Activated effector memory CD4-positive, alpha-beta T cell treated with Interleukin-2 at 50 U/mL for 16 hours (primary cell): Measurements from ENCODE around the gene SNTA1.
"Not testable (repeated sequence)": the region's sequence is repeated elsewhere in the genome, so short reads cannot be mapped to it uniquely, and the experiment has no call there.

ENCODE experiments used
- DNase-seq: peaks from one replicate; pipeline ENCODE4 v3.0.0-alpha.2; 2020

SNTA1 gene

DNA sequence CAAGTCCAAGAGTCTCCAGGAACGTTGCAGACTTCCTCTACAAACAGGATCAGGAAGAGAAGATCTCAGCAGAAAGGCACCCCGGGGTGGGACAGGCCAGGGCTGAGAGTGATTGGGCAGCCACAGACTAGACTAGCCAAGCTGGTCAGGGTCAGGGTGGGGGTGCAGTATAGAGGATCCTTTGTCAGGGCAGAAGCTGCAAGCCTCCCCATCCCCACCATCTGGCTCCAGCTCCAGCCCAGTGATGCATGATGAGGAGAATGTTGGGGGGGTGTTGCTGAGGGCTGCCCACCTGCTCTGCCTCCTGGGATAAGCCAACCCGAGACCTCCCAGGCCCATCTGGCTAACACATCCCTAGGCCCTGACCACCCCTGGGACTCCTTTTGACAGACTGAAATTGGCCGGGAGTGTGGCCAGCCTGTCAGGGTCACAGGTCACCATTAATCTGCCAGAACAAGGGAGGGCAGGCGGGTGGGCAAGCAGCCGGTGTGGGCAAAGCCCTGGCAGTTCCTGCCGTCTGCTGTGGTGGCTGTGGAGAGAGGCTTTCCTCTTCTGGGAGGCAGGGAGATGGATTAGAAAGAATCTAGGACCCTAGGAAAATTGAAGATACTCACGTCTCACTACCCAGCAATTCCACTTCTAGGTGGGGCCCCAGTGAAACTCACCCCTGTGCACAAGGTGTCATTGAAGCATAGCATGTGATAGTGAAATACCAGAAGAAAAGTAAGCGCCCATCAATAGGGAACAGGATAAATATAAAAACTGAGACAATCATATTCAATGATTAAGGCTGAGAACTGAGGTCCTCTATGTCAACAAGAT is 22.1 kb upstream of the SNTA1 start:
- DNase-seq, result no peak

- DNase-seq, result not testable (repeated sequence)
Measured at GRCh38 chr20:33464759-33465158, 21.2 kb upstream of the SNTA1 start.

- DNase-seq, result no peak
Measured at GRCh38 chr20:33463332-33464101, 20.0 kb upstream of the SNTA1 start.

GRCh38 chr20:33460711-33461110 is 17.1 kb upstream of the SNTA1 start:
- no peak for DNase-seq

DNA sequence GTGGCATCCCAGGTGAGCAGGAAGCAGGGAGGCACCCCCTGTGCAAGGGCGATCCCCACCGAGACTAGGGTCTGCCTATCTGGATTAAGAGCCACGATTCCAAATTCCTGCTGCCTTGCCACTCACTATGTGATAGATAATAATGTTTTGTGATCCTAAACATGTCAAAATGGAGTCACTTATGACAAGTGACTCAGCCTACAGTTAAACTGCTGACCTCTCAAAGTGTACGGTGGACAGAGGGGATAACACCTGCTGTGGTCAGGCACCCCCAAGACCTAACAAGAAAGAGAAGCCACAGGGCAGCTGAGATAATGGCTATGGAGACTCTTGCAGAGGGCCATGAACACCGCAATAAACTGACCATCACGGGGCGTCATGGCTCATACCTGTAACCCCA is 16.0 kb upstream of the SNTA1 start:
- DNase-seq, result no peak

GRCh38 chr20:33456916-33457642 is 13.5 kb upstream of the SNTA1 start:
- DNase-seq, result peak; percentile 67

DNA sequence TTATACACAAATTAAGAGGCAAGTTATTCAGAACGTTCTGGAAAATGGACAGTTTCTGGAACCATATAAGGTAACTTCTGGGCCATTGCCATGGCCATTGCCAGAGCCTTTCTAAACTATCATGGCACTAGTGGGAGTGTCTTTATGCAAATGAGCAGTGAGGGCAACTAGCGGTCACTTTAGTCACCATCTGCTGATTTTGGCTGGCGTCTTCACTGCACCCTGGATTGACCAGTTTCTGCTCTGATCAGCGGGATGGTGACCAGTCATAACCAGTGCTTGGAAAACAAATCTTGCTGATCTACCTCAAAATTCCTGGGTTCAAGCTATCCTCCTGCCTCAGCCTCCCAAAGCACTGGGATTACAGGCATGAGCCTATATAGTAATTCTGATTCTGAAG is 7.3 kb upstream of the SNTA1 start:
- DNase-seq, result no peak

DNA sequence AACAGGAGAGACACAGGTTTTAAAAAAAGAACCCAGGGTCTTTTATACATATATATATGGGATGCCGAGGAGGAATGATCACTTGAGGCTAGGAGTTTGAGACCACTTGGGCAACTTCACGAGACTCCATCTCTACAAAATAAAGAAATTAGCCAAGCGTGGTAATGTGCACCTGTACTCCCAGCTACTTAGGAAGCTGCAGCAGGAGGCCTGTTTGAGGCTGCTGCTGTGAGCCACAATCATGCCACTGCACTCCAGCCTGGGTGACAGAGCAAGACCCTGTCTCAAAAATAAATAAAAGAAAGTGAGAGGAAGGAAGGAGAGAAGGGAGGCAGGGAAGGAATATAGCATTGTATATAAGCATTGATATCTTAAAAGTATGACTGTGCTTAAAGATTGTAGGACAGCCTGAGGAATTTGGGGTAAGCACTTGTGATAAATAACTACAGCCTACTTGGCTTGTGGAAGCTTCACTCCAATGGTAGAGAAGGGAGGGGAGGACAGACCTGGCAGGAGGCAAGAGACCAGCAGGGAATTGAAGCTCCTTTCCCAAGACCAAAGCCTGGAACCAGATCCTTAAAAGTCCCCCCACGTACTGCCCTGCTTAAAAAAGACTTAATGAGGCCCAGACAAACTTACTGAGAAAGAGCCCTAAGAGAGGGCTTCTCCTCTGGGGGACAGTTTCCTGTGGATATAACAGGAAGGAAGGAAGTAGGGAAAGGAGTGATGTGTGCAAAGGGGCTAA is 2.5 kb upstream of the SNTA1 start:
- no peak for DNase-seq

GRCh38 chr20:33444797-33445560 is 1.4 kb upstream of the SNTA1 start:
- peak; percentile 5 for DNase-seq

DNA sequence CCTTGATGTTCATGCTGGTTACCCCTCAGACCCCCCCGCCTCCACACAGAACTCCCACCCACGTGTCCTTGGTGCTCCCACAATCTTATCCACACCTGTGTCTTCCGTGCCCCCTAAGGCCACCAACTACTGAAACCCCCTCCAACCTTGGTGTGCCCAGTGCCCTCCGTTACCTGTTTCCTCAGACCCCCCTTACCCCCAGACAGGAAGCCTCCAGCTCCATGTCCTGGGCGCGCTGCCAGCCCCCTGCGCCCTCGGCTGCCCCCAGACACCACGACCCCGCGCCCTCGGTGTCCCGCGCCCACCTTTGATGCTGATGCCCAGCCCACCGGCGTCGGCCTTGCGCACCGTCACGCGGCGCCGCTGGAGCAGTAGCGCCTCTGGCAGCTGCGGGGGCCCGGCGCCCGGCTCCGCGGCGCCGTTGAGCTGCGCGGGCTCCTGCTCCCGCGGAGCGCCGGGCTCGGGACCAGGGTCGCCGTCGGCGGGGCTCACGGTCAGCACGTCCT is 504 bp downstream of the SNTA1 start:
- DNase-seq, result no peak

DNA sequence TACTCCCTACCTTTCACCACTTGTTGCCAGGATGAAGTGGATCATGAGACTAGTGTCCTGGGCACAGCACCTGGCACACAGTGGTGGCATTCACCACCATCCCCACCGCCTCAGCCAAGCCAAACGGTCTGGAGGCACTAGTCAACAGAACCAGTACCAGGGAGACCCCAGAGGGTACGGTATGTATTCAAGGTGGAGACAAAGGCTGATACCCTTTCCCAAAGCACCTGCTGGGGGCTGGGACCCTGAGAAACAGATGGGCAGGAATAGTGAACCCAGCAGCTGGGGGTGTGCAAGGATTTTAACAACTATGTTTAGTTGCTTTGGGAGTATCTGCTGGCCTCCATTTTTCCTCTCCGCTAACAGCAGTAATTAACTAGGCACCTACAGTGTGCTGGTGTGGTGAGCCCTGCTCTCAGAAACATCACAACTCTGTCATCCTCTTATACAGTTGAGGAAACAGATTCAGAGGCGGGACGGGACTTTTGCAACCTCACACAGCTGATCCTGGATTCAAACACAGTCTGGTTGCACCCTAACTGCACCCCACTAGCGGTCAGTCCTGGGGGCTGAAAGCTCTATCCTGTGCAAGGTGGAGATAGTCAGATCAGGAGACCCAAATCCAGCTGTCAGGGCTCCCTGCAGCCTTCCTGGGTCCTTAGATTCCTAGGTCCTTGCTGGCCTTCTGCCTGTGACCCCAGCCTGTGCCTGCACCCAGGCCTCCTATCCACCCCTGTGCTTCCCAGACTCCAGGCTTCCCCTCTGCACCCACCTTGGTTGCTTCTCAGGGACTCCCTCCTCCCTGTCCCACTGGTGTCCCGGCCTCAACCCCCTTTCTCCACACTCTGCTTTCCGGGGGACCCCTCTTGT is 1.2 kb downstream of the SNTA1 start:
- DNase-seq, result no peak

DNA sequence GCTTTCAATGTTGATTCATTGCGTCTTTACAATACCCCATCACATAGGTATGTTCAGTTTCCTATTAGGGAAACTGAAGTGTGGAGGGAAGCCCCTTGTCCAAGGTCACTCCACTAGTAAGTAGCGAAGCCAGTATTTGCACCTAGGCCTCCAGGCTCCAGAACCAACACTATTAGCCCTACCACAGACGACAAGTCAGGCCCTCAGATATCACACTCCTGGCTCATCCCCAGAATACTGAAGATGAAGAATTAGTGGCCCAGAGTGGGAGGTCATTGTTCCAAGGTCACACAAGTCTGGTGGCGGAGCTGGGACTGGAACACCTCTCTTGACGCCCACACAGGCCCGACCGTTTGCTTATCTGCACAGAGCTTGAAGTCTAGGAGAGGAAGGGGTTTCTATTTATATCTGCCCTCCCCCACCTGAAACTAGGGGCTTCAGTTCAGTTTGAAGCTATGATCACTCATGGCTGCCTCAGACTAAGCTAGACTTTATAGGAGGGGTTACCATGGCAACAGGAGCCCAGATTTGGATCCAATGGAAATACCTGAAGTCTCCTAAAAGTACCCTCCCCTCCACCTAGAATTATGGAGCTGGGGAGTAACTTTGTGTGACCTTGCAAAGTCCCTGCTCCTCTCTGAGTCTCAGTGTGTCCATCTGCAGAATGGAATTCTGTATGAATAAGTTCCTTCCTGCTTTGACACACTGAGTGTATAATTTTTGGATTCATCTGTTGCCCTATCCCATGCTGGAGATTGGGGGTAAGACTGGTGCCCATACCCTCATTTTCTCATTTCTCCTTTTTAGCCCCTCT is 2.2 kb downstream of the SNTA1 start:
- no peak for DNase-seq

DNA sequence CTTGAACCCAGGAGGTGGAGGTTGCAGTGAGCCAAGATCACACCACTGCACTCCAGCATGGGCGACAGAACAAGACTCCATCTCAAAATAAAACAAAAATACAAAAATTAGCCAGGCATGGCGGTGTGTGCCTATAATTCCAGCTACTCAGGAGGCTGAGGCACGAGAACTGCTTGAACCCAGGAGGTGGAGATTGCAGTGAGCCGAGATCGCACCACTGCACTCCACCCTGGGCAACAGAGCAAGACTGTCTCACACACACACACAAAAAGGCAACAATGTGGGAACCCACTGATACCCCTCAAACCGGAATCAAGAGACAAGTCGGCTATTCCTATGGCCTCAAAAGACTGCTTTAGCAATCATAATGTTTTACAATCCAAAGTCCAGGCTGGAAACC is 3.0 kb downstream of the SNTA1 start:
- not testable (repeated sequence) for DNase-seq

DNA sequence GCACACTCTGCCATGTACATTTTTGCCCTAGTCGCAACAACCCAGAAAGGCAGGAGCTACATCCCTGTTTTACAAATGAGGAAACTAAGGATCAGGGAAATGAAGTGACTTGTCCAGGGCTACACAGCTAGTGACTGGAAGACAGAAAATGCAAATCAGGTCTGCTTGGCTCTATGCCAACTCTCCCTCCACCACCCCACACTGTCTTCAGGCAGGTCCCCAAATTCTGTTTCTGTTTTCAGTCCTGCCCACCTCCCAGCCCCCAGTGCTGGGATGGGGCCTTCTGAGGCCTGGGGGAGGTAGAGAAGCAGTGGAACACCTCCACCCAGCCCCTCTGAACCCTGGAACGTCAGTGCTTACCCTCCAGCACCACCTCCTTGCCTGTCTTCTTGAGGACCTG is 5.1 kb downstream of the SNTA1 start:
- DNase-seq, result no peak

DNA sequence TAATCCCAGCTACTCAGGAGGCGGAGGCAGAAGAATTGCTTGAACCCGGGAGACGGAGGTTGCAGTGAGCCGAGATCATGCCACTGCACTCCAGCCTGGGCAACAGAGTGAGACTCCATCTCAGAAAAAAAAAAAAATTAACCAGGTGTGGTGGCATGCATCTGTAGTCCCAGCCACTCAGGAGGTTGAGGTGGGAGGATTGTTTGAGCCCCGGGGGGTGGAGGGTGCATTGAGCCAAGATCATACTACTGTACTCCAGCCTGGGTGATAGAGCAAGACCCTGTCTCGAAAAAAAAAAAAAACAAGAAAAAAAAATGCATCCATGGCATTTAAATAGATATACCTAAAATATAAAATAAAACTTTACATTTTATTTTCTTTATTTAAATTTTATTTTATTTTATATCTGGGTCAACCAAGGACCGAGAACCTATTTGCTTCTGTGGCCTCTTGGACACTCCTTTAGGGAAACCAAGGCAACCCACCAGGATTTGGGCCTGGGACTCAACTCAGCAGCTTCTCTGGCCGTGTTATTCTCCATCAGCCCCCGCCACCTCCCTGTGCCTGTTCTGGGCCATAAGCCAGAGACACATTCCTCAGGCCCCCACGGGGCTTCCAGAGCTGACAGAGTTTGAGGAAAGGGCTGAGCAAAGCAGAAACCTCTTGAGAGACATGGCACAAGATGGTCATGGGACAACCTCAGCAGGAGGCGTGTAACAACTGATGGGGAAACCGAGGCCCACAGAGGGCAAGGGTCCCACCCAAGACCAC is 6.2 kb downstream of the SNTA1 start:
- no peak for DNase-seq

GRCh38 chr20:33434434-33434833 is 9.1 kb downstream of the SNTA1 start:
- no peak for DNase-seq

- DNase-seq, result no peak
Measured at GRCh38 chr20:33433465-33434234, 9.9 kb downstream of the SNTA1 start.

DNA sequence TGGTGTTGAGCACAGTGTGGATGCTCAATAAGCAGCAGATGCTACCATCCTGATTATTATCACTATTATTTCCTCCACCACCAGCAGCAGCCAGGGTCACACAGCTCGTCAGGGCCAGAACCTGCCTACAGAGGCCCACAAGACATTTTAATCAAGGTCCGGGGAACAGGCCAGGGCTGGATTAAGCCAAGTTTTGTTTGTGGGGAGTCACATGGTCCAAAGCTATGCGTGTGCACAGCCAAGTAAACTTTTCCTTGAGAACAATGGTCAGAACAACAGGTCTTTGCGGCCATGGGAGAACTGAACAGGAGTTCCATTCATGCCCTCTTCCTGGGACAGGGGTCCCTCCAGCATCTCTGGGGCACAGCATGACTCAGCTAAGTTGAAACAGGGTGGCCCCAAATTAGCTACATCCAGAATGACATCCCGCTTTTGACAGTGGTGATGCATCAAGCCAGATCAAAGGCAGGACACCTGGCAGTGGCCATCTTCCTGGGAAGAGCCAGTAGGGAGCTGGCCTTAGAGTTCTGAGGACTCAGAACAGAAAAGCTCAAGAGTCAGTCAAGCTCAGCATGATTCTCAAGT is 11.7 kb downstream of the SNTA1 start:
- DNase-seq, result no peak
